ENCODE results near the gene DCC.
"Not testable (repeated sequence)": the region's sequence is repeated elsewhere in the genome, so short reads cannot be mapped to it uniquely, and the experiment has no call there.

The DCC gene

DNA sequence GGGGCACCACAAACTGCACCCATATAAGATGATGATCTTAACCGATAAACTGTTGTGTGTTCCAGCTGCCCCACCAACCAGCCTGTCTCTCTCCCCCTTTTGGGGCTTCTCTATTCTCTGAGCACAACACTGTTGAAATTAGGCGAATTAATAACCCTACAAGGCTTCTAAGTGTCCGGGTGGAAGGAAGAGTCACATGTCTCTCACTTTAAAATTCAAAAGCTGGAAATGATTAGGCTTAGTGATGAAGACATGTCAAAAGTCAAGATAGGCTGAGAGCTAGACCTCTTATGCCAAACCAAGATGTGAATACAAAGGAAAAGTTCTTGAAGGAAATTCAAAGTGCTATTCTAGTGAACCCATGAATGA, 1102.4 kb downstream of the DCC start:
- no peak for DNase-seq

DNA sequence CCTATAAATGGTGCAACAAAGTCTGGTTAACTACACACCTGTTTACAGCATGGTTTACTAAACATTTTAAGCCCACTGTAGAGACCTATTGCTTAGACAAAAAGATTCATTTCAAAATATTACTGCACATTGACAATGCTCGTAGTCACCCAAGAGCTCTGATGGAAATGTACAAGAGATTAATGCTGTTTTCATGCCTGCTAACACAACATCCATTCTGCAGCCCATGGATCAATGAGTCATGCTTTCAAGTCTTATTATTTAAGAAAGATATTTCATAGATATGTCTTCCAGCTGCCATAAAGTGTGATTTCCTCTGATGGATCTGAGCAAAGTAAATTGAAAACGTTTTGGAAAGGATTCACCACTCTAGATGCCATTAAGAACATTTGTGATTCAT, 1103.3 kb downstream of the DCC start:
- no peak for DNase-seq

DNA sequence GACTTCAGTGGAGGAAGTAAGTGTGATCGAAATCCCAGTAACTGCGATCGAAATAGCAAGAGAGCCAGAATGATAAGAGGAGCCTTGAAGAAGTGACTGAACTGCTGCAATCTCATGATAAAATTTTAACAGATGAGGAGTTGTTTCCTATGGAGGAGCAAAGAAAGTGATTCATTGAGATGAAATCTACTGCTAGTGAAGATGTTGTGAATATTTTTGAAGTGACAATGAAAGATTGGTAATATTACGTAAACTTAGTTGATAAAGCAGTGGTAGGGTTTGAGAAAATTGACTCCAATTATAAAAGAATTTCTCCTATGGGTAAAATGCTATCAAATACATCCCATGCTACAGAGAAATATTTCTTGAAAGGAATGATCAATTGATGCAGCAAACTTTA, 1103.8 kb downstream of the DCC start:
- DNase-seq = no peak

DNA sequence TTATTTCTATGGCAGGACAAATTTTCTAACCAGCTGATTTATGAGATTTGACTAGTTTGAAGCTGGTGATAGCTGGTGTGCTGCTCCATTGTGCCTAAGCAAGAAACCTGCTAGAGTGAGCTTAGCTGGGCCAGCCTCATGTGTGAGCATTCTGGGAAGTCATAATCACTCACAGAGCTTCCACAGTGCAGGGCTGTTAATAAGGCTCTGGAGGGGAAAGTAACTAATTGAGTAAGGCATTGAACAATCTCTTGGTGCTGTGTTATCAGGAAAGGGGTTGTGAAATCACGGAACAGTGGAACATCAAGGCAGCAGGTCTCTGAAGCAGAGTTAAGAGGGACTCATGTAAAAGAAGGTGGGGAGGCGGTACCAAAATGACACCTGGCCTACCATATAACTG, 1111.9 kb downstream of the DCC start:
- DNase-seq = no peak

DNA sequence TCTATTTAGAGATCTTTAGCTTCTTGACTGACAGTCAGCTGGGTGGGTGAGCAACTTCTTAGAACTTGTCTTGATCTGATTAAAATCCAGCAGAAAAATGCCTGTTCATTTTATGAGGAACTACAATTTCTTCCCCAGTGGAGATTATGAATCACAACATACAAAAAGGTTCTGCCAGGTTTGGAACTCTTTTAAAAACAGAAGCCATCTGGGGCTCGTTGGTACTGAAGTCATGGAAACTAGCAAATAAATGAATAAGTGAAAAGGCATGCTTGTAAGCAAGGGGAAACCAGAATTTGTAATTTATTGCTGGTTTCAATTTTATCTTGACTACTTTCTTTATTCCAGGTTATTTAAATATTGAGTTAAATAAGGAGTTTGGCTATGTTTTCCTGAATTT, 1117.1 kb downstream of the DCC start:
- no peak for DNase-seq

DNA sequence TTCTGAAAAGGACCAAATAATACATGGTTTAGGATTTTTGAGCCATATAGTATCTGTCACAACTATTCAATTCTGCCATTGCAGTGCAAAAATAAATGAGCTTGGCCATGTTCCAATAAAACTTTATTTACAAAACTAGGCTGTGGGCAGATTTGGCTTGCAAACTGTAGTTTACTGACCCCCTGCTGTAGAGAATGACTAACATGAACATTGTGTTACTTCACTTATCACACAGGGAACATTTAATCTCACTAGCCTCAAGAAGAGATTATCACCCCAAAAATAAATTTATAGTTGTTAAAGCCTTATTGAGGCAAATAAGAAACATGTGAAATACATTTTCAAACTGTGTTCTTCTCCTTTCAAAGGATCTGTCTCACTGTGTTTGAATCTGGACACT, 1118.3 kb downstream of the DCC start:
- no peak for DNase-seq

DNA sequence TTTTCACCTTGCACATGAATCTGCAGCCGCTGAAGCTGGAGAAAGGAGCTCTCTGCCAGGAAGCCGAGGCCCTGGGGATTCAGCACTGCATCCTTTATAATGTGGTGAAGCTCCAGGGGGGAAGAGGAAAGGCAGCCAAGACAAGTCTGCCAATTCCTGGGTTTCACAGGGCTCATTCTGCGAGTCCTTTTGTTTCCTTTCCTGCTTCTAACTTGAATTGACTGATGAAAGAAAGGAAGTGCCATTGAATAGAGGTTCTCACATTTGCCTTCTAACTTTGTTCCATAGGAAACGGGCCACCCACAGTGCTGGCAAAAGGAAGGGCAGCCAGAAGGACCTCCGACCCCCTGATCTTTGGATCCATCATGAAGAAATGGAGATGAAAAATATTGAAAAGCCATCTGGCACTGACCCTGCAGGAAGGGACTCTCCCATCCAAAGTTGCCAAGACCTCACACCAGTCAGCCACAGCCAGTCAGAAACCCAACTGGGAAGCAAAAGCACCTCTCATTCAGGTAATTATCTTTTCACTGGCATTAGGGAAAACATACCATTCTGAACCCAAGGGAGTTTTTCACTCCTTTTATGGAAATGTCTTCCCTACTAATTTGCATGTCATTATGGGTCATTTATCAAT, 1119.1 kb downstream of the DCC start:
- DNase-seq = no peak

DNA sequence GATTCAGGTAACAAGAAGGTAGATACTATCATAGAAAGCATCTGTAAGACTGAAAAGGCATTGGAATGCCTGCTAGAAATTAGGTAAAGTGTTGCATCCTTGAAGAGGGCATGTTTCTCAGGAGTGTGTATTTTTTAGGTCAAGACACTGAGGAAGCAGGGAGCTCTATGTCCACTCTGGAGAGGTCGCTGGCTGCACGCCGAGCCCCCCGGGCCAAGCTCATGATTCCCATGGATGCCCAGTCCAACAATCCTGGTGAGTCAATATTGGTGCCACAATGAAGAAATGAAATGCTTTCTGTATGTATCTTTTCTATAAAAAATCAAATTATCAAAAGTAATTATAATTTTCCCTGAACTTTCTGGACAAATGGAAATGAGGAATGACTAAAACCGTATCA, 1127.8 kb downstream of the DCC start:
- DNase-seq = no peak

DNA sequence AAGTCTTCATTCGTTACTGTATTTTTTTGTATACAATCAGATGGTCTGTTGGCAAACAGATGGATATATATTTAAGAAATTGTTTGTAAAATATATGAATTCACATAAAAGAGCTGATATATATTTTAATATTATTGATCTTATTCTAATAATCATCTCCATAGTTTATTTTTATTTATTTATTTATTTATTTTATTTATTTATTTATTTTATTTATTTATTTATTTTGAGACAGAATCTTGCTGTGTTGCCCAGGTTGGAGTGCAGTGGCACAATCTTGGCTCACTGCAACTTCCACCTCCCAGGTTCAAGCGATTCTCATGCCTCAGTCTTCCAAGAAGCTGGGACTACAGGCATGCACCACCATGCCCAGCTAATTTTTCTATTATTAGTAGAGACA, 1128.2 kb downstream of the DCC start:
- DNase-seq = not testable (repeated sequence)

DNA sequence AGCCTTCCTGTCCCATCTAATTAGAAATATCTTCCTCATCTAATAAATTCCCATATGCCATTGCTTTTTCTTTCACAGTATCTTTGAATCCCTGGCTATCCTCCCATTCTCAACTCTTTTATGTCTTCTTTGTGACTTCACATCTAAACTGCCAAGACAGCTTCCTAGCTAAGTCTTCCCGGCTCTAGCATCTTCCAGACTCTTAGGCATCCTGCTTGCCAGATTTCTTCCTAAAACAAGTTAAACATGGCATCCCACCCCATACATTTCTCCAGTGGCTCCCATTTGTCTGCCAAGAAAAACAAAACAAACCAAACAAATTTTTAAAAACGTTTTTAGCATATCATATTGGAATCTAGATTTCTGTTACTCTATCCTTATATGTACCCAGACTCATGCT, 1132.5 kb downstream of the DCC start:
- no peak for DNase-seq

DNA sequence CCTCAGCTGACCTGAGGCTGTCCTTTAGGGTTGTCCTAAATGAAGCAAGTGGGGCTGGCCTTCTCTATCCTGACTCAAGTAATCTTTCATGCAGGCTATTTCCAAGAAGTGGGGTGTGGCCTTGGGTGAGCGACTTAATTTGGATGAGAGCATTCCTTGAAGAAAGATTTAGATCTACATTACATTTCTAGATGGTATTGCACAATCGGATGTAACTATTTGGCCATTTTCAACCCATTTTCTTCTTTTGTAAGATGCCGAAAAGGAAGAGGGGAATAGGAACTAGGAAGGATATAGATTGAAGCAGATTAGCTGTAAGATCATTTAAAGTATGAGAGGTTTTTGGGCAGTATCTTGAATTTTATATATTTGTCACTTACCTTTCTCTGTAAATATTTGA, 1138.2 kb downstream of the DCC start:
- DNase-seq = no peak

DNA sequence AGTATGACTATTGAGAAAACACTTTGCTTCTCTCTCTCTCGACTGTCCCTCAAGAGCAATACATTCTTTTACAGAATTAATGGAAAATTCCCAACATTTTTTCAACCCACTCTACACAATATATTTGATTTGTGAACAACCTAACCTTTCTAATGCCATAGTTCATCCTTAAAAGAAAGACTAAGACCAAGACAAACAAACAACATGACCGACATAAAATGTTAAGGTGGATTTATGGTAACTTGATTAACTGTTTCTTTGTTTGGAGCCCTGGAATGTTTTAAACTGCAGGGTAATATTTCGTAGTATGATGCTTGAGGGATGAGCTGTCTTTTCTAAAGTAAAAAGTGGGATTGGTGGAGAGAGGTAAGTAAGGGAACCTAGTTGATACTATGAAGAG, 1146.3 kb downstream of the DCC start:
- DNase-seq = no peak

DNA sequence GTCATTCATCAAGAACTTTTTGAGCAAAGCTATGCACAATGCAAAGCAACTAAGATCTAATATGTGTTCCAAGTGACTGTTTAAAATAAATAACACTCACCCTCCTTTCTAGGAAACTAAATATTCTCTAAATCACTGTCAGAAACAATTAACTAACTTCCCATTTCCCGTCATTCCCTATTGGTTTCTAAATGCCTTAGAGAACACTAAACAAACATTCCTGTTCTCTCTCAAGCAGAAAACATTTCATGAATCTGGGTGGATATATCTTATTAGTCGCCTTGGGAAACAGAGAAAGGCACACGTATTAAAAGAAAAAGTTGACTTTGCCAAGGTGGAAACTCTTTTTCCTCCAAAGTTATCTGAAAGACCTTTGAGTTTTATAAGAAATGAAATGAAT, 1149.3 kb downstream of the DCC start:
- DNase-seq = no peak

DNA sequence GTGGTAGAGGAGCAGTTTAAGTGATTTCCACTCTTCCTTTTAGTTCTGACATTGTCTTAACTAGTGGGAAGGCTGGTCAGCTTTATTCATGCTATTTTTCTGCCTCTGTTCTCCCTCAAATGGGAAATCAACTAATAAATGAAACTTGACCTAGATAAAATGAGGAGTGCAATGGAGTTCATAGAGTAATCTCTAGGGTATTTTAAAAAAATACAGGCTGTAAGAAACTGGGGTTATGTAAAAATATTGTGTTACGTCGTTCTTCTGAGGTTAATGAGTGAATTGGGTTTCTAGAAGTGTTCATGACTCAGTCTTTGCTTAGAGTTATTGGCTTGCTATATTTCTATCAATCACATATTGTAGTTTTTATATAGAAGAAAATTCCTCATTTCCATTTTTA, 1150.0 kb downstream of the DCC start:
- DNase-seq = no peak

DNA sequence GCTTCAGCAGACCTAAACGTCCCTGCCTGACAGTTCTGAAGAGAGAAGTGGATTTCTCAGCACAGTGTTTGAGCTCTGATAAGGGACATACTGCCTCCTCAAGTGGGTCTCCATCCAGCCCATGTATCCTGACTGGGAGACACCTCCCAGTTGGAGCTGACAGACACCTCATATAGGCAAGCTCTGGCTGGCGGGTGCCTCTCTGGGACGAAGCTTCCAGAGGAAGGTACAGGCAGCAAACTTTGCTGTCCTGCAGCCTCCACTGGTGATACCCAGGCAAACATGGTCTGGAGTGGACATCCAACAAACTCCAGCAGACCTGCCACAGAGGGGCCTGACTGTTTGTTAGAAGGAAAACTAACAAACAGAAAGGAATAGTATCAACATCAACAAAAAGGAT, 1156.0 kb downstream of the DCC start:
- DNase-seq = no peak

DNA sequence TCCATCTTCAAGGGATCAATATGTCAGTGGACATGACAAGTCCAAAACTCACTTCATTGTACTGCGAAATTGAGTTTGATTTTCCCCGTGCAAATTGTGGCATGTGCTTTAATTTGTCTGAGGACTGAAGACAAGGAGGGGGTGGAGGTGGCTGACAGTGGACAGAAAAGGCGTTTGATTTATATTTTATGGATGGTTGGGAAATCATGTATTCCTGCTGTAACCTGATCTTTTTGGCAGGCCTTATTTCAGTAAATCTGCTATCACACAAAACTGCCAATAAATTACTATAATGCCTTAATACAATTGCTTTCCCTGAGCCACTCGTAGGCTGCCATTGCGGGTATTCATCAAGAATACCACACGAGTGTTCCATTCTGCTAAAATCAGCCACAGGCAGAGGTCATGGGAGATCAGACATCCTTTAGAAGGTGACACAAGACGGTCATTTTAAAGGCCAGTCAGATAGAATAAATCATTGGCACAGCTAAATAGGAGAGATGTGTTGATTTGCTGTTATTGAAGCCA, 1164.0 kb downstream of the DCC start:
- no peak for DNase-seq

DNA sequence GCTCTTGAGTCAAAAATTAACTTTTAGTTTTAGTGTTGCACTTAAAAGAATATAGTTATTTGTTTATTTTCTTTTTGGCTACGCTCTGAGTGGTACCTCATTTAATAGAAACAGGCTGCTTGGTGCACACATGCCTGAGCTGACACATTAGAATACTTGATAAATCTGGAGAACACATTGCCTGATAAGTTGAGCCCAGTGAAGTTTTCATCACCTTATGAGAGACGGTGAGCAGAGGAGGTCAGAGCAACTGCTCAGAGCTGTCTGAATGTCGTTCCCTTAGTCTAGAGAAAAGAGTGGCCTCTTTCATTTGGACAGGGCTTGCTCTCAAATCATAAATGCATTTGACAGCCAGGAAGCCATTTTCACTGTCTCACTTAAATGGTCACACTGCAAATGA, 1168.5 kb downstream of the DCC start:
- DNase-seq = no peak

DNA sequence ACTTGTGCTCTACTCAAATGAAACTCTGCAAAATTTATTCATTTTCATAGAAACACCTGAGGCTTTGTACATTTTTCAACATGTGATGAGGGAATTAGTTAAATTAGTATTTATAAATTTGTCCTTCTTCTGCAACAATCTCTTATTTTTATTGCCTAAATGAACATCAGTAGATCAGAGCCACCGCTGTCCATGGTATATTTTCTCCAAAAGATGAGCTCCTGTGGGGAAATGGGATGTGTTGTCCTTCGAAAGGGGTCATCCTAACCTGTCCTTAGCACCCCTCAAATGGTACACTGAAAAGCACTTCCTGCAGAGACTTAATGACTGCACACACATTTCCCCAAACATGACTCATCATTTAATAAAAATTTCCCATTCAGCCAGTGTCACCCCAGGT, 1169.9 kb downstream of the DCC start:
- DNase-seq = no peak

DNA sequence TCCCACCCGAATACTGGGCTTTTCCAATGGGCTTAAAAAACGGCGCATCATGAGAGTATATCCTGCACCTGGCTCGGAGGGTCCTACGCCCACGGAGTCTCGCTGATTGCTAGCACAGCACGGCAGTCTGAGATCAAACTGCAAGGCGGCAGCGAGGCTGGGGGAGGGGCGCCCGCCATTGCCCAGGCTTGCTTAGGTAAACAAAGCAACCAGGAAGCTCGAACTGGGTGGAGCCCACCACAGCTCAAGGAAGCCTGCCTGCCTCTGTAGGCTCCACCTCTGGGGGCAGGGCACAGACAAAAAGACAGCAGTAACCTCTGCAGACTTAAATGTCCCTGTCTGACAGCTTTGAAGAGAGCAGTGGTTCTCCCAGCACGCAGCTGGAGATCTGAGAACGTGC, 1171.7 kb downstream of the DCC start:
- not testable (repeated sequence) for DNase-seq

DNA sequence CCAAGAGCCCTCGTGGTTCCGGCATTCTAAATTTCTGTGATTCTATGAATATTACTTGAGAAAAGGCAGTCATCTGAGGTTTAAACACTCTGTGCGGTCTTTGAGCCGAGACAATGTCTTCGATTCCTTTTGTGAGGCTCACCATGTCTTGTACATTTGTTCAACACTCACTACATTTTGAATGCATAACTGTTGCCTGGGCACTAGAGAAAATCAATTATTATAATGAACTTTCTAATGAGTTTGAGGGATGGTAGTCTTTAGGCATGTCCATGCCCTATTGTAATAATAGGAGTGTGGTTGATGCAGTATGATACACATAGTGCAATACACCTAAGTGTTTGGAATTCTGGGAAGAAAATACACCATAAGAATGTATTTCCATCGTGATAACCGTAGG, 1181.1 kb downstream of the DCC start:
- DNase-seq = no peak

DNA sequence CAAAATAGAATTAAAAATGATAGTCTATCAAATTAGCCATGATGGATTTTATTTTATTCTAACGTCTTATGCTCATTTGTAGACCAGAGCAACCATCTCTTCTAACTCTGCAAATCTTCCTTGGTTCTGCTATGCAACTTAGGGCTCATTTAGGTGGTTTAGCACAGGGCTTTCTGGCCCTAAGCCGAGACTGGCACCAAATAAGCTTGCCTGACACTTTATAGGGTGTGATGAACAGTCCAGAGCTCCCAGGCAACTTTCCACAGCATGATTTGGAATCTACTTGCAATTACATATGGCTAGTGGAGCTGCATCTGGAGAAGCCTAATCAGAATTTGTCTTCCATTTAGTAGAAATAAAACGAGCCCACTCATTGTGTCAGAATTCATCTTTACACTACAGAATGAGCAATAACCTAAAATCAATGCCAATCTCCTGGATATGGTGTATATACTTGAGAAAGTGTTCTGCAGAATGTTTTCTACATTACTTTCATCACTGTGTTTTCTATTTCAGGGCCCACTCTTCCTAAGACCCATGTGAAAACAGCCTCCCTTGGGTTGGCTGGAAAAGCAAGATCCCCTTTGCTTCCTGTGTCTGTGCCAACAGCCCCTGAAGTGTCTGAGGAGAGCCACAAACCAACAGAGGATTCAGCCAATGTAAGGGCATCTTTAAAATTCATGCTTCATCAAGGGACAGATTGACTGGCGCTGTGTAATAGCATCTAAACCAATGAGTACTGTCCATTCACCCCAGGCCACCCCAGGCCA, 1186.3 kb downstream of the DCC start:
- DNase-seq = no peak

DNA sequence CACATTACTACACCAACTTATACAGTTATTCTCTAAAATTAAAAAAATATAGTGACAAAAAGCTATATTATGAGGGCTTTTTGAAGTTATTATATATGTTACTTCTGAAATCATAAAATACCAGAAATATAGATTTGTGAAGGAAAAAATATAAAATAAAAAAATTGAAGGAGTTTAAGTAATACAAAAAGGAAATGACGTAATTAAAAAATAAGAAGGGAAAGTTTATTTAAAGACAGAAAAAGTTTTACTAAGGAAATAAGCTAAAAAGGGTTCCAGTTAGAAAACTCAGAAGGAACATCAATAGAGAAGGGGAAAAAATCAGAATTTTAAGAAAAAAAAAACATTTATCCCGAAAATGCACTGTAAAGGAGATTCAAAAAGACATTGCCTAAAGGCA, 1187.4 kb downstream of the DCC start:
- DNase-seq = no peak

DNA sequence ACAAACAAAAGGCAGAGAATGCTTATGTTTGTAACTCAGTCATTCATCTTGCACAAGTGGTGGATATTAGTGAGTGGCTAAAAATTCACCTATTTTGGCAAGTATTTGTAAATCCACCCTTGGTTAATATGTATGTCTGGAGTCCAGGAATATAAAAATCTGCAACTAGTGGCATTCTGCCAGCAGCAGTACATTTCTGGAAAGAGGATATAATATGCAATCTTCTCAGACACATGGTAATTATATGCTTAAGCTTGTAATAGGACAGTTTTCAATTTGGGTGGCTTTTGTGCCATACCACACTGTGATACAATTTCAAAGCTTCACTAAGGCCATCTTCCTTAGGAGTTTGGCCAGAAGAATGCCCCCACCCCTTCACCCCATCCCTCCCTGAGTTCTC, 1191.2 kb downstream of the DCC start:
- DNase-seq = no peak

DNA sequence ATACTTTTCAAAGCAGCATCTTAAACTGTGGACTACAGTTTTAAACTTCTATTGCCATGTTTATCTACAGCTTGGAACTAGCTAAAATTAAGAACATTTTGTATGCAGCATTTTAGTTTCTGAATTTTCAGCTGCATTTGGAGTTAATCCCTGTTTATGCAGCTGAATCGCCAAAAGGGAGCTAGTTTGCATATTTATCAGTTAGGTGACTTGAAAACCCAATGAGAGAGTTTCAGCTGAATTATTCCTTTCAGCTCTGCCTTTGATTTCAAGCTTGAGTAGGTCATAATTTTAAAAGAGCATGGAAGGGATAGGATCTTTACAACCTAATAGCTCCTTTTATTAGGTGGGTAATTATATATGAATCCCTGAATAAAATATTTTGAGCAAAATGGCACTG, 1191.9 kb downstream of the DCC start:
- no peak for DNase-seq

DNA sequence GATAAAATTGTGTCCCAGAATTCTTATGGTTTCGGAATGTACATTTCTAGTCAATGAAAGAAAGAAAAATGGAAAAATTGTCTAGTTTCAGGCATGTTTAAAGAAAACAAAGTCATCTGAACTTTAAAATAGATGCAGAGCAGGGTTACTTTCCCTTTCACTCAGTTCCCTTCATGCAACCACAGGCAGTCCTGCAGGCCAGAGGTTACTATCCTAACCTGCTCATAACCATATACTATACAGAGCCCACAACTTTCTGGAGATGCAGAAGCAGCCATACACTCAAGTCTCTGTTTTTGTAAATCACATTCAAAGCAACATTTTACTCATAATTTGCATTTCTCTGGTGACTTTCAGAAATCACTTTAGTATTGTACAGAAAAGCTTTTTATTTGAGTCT, 1194.2 kb downstream of the DCC start:
- no peak for DNase-seq
